ENCODE measurements around the gene COASY. TPM values are rescaled to one million over a fixed set of nuclear protein-coding genes. Genes with fewer than 3 reads are reported as not detected.

Gene COASY
- total RNA-seq, 1 donor from 2014 or later = 49.4 TPM

GRCh38 chr17:42518046-42518754 is 43.7 kb upstream of the COASY start:
- no peak overlapping the region for H3K4me3 ChIP-seq (ENCODE audit: low read depth, low read length)
- TF ChIP-seq CTCF (conservative IDR thresholded peaks at IDR 0.05; ENCODE audit: low read depth, low read length) = no peak
- DNase-seq (ENCODE audit: low read depth) = peak; percentile 73

DNA sequence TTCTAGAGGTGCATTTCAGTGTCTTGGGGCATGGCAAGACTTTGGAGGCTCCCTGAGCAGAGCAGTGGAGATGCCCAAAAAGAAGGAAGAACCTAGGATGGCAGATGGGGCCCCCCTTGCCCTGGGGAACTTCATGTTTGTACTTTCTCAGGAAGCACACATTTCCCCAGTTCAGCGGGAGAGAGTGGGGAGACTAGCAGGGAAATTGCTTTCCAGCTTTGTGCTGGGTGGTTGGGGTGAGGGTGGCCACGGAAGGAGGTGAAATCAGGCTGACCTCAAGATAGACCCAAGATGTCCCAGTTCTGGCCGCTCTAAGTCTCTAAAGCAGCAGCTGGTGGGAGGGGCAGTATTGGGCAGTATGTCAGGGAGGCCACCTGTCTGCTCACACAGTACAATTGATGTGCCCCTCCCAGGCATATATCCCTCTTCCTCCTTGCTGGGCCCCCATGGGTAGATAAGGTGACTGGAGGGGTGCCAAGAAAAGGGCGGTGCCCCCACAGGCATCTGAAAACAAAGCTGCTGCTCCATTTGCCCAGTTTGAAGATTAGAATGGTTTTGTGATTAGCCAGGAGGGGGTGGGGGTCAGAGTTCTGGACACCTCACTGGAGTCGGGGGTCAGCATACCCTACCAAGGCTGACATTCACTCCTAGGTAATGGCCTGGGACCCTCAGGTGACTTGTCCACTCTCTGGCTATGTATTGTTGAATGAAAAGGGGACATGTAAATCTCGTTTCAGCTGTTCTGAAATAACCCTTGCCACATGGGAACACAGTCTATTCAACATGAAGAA is 43.0 kb upstream of the COASY start:
- no peak overlapping the region for H3K4me3 ChIP-seq (ENCODE audit: low read depth, low read length)
- TF ChIP-seq CTCF (conservative IDR thresholded peaks at IDR 0.05; ENCODE audit: low read depth, low read length) = no peak
- DNase-seq (ENCODE audit: low read depth) = no peak

DNA sequence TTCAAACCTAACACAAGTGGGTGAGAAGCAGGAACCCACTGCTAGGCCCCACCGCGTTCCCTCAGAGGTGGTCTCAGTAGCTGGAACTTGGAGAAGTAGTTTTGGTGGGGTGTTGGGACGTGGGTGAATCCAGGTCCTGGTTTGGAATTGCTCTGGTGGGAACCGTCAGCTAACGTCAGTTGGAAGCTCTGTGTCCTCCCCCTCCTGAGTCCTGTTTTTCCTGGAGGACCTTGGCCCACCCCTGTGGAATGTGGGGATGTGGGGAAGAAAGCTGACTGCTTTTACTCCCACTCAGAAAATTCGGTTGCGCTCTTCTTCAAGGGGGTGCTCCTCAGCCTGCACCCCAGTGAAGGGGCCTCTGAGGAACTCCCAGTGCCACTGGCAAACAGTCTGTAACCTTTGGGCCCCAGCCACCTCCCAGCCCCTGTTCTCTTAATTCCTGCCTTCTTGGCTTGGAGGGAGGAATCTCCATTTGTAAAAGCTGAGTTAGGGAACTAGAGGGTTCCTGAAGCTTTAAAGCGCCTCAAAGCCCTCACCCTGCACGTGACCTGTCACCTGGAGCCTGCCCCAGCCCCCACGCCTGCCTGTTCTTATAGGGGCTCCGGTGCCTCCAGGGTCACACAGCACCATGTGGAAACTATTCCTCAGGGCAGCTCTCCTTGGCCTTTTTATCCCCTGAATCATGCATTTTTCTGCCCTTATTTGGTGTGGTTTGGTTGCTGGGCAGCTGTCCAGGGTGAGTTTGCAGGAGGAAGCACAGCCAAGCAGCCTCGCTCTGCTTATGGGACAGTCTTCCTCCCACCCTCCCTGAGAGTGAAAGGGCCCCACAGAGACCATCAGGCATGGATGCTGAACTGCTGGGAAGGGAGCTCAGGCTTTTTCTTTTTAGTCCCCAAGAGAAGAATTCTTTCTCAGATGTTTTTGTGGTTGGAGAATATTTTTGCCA is 42.1 kb upstream of the COASY start:
- no peak overlapping the region for H3K4me3 ChIP-seq (ENCODE audit: low read depth, low read length)
- peak; percentile 88 for DNase-seq (ENCODE audit: low read depth)
- TF ChIP-seq CTCF (conservative IDR thresholded peaks at IDR 0.05; ENCODE audit: low read depth, low read length) = no peak

GRCh38 chr17:42520540-42520951 is 41.4 kb upstream of the COASY start:
- TF ChIP-seq CTCF (conservative IDR thresholded peaks at IDR 0.05; ENCODE audit: low read depth, low read length) = peak; percentile 36

GRCh38 chr17:42521036-42521435 is 40.9 kb upstream of the COASY start:
- no peak for TF ChIP-seq CTCF (conservative IDR thresholded peaks at IDR 0.05; ENCODE audit: low read depth, low read length)
- no peak for DNase-seq (ENCODE audit: low read depth)
- no peak overlapping the region for H3K4me3 ChIP-seq (ENCODE audit: low read depth, low read length)

More at GRCh38 chr17:42520540-42520951, 41.4 kb upstream of the COASY start:
- no peak overlapping the region for H3K4me3 ChIP-seq (ENCODE audit: low read depth, low read length)
- DNase-seq (ENCODE audit: low read depth) = no peak

GRCh38 chr17:42521666-42522262 is 40.2 kb upstream of the COASY start:
- DNase-seq (ENCODE audit: low read depth) = no peak
- H3K4me3 ChIP-seq (ENCODE audit: low read depth, low read length) = no peak overlapping the region
- no peak for TF ChIP-seq CTCF (conservative IDR thresholded peaks at IDR 0.05; ENCODE audit: low read depth, low read length)
